ENCODE data around the gene ATG4D.
A peak's percentile ranks its signal among the peaks of the same experiment; 100 is the strongest.

Gene ATG4D

DNA sequence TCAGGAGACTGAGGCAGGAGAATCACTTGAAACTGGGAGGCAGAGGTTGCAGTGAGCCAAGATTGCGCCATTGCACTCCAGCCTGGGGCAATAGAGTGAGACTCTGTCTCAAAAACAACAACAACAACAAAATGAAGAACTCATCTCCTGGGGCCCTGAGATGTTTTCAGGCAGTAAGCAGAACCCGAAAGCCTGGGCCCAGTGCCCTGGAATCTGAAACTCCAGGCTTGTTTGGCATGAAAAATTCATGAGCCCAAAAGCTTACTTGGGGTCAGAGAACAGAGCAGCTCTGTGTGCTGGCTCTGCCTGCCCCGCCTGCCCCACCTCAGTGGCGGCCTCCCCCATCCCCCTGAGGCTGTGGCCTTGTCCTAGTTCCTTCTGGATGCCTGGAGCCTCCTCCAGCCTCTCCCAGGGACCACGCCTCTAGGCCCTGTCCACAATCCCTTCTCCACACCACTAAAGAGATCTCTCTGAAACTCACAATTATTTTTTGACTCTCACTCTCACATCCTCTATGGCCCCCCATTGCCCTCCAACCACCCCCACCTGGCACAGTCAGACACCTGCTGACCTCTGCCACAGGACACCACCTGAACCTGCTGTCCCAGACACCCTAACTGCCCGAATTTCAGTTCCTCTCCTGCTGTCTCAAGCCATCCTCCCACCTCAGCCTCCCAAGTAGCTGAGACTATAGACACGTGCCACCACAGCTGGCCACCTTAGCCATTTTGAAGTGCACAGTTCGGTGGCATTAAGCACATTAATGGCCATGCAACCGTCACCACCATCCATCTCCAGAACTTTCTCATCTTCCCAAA, 50.3 kb downstream of the ATG4D start:
- no peak overlapping the region for H3K27ac ChIP-seq (ENCODE audit: low read depth in 2 of 2, low read length in 2 of 2)
- H3K9ac ChIP-seq (ENCODE audit: low read depth in 1 of 2, low read length in 2 of 2): no peak overlapping the region

DNA sequence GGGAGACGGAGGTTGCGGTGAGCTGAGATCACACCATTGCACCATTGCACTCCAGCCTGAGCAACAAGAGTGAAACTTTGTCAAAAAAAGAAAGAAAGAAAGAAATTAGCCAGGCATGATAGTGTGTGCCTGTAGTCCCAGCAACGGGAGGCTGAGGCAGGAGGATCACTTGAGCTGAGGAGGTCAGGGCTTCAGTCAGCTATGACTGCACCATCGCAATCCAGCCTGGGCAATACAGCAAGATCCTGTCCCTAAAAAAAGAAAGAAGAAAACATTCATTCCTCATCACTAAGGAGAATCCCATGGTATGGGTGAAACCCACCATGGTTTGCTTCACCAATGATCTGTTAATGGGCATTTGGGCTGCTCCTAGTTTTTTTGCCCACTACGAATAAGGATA, 56.4 kb downstream of the ATG4D start:
- Histone ChIP-seq H3K27me3 (ENCODE audit: control insufficient read depth in 2 of 2, insufficient read depth in 2 of 2, low read length in 2 of 2) (no peaks in the 10 kb centered on the region), H3K4me3 (ENCODE audit: low read length in 2 of 2) (no peak overlapping the region), H3K27ac (ENCODE audit: low read depth in 2 of 2, low read length in 2 of 2) (no peak overlapping the region), H3K9ac (ENCODE audit: low read depth in 1 of 2, low read length in 2 of 2) (no peak overlapping the region), H3K4me1 (ENCODE audit: control insufficient read depth in 2 of 2, insufficient read depth in 2 of 2, low read length in 2 of 2) (peaks cover 13 to 23% of the 10 kb centered on the region in 2 donors), H3K9me3 (ENCODE audit: control insufficient read depth in 2 of 2, low read length in 2 of 2) (no peaks in the 10 kb centered on the region), H3K36me3 (ENCODE audit: control insufficient read depth in 2 of 2, insufficient read depth in 2 of 2, low read length in 2 of 2) (no peaks in the 10 kb centered on the region)

More for the DNA sequence above, 50.3 kb downstream of the ATG4D start:
- no peaks in the 10 kb centered on the region for H3K4me1 ChIP-seq (ENCODE audit: control insufficient read depth in 2 of 2, insufficient read depth in 2 of 2, low read length in 2 of 2)
- no peaks in the 10 kb centered on the region for H3K36me3 ChIP-seq (ENCODE audit: control insufficient read depth in 2 of 2, insufficient read depth in 2 of 2, low read length in 2 of 2)
- no peaks in the 10 kb centered on the region for H3K9me3 ChIP-seq (ENCODE audit: control insufficient read depth in 2 of 2, low read length in 2 of 2)
- H3K27me3 ChIP-seq (ENCODE audit: control insufficient read depth in 2 of 2, insufficient read depth in 2 of 2, low read length in 2 of 2): no peaks in the 10 kb centered on the region
- no peak overlapping the region for H3K4me3 ChIP-seq (ENCODE audit: low read length in 2 of 2)

DNA sequence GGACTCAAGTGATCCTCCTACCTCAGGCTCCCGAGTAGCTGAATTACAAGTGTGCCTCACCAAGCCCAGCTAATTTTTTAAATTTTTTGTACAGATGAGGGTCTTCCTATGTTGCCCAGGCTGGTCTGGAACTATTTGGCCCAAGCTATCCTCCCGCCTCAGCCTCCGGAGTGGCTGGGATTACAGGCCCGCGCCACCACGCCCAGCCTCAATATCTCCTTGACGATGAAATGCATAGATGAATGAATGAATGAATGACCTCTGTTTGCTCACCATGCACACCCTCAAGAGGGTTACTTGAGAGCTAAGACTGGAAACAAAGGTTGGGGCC, 58.3 kb downstream of the ATG4D start:
- Histone ChIP-seq H3K9me3 (ENCODE audit: control insufficient read depth in 2 of 2, low read length in 2 of 2) (no peaks in the 10 kb centered on the region), H3K27me3 (ENCODE audit: control insufficient read depth in 2 of 2, insufficient read depth in 2 of 2, low read length in 2 of 2) (no peaks in the 10 kb centered on the region), H3K36me3 (ENCODE audit: control insufficient read depth in 2 of 2, insufficient read depth in 2 of 2, low read length in 2 of 2) (no peaks in the 10 kb centered on the region), H3K4me1 (ENCODE audit: control insufficient read depth in 2 of 2, insufficient read depth in 2 of 2, low read length in 2 of 2) (peaks cover 13 to 23% of the 10 kb centered on the region in 2 donors), H3K9ac (ENCODE audit: low read depth in 1 of 2, low read length in 2 of 2) (no peak overlapping the region), H3K27ac (ENCODE audit: low read depth in 2 of 2, low read length in 2 of 2) (no peak overlapping the region), H3K4me3 (ENCODE audit: low read length in 2 of 2) (peak overlapping the region in 1 of 2 donors; percentile 20)

DNA sequence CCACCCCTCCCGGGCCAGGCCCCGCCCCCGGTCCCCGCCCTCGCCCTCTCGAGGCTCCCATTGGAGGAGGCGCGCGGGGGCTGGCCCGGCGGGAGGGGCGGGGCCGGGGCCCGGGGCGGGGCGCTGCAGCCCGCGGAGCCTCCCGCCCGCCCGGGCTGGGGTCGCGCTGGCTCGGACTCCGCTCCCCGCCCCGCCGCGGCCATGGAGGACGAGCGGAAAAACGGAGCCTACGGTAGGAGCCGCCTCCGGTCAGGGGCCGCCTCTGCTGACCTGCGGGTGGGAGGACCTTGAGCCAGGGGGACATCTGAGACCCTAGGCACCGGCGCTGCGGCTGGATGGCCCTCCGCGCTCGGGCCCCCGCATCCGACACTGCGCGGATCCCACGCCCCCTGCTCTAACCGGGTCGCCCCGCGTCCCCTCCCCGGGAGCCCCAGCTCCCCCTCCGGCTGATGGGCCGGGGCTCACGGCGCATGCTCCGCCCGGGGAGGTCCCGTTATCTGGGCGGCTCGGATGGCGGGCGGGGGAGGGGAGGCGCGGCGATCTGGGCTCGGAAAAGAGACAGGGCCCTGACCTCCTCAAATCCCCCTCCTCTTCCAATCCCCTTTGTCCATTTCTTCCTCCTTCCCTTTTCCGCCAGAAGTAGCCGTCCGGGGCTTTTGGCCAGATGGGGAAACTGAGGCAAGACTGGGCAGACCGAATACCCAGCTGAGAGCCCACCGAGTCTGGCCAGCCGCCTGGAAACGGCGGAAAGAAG, 58.8 kb downstream of the ATG4D start:
- Histone ChIP-seq H3K9ac (ENCODE audit: low read depth in 1 of 2, low read length in 2 of 2) (peak overlapping the region; percentile 77 to 79), H3K9me3 (ENCODE audit: control insufficient read depth in 2 of 2, low read length in 2 of 2) (no peaks in the 10 kb centered on the region), H3K27me3 (ENCODE audit: control insufficient read depth in 2 of 2, insufficient read depth in 2 of 2, low read length in 2 of 2) (no peaks in the 10 kb centered on the region), H3K4me1 (ENCODE audit: control insufficient read depth in 2 of 2, insufficient read depth in 2 of 2, low read length in 2 of 2) (peaks cover 13 to 23% of the 10 kb centered on the region in 2 donors), H3K27ac (ENCODE audit: low read depth in 2 of 2, low read length in 2 of 2) (peak overlapping the region; percentile 87 to 89), H3K4me3 (ENCODE audit: low read length in 2 of 2) (peak overlapping the region; percentile 84 to 88), H3K36me3 (ENCODE audit: control insufficient read depth in 2 of 2, insufficient read depth in 2 of 2, low read length in 2 of 2) (no peaks in the 10 kb centered on the region)
